ENCODE measurements around the gene KDM2B.

DNA sequence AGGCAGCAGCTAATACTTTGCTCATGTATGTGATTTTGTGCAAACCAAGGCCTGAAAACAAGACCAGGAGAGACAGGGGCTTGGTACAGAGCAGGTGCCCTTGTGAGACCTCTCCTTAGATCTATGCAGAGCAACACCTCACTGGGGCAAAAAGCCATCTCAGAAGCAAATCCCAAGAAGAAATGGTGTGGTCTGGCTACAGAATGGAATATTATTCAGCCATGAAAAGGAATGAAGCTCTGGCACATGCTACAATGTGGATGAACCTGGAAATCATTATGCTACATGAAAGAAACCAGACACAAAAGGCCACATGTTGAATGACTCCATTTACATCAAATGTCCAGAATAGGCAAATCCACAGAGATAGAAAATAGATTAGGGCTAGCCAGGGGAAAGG, 61.6 kb downstream of the KDM2B start:
- TF ChIP-seq, protein P1, sequence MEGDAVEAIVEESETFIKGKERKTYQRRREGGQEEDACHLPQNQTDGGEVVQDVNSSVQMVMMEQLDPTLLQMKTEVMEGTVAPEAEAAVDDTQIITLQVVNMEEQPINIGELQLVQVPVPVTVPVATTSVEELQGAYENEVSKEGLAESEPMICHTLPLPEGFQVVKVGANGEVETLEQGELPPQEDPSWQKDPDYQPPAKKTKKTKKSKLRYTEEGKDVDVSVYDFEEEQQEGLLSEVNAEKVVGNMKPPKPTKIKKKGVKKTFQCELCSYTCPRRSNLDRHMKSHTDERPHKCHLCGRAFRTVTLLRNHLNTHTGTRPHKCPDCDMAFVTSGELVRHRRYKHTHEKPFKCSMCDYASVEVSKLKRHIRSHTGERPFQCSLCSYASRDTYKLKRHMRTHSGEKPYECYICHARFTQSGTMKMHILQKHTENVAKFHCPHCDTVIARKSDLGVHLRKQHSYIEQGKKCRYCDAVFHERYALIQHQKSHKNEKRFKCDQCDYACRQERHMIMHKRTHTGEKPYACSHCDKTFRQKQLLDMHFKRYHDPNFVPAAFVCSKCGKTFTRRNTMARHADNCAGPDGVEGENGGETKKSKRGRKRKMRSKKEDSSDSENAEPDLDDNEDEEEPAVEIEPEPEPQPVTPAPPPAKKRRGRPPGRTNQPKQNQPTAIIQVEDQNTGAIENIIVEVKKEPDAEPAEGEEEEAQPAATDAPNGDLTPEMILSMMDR (conservative IDR thresholded peaks at IDR 0.05; ENCODE audit: low read depth in 2 of 2) = no peak
- no peak for TF ChIP-seq POLR2AphosphoS5 (IDR thresholded peaks at IDR 0.05; ENCODE audit: low read depth)
- no peak for TF ChIP-seq EZH2phosphoT487 (IDR thresholded peaks at IDR 0.05; ENCODE audit: unreplicated experiment)

All from GM23338 (cell line).